ENCODE measurements around the gene OR8J3.
"Not testable (repeated sequence)": the region's sequence is repeated elsewhere in the genome, so short reads cannot be mapped to it uniquely, and the experiment has no call there.

Gene OR8J3, protein sequence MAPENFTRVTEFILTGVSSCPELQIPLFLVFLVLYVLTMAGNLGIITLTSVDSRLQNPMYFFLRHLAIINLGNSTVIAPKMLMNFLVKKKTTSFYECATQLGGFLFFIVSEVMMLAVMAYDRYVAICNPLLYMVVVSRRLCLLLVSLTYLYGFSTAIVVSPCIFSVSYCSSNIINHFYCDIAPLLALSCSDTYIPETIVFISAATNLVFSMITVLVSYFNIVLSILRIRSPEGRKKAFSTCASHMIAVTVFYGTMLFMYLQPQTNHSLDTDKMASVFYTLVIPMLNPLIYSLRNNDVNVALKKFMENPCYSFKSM

DNA sequence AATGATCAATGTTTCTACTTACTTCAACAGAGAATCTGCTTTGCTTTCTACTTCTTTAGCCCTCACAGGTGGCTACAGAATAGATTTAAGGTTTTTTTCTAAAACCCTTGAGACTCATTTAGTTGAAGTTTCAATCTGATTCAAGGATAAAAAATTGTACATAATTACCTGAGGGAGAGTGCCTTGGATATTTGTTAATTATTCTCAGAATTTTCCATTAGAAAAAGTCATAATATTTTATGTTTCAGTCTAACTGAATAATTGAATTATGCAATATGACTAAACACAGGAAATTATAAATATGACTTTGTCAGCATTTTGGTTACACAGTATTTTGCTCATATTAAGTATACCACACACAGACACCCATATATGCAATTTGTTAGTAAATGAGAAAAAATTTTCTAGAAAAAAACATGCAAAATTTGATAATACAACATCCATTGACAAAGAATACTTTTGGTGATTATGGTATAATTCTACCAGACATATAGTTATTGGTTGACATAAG is at the start of gene OR8J3:
OR8J3 (minus strand) TSS at position 51 of the 511 bp plus-strand sequence. CDS start 2,483 bp downstream, outside the sequence.
- DNase-seq (ENCODE audit: extremely low spot score, insufficient read length, low read depth), result no peak

DNA sequence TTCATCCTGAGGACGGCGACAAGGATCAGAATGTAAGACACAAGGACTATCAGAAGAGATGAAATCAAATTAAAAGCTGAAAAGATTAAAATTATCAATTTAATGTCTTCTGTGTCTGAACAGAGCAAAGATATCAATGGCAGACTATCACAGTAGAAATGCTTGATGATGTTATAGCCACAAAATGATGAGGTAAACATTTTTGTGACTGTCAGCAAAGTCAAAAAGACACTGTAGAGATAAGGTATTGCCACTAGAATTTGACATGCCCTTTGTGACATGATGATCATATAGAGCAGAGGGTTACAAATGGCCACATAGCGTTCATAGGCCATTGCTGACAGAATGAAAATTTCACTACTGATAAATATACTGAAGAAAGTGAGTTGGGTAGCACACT is 48.6 kb upstream of the OR8J3 start:
- DNase-seq (ENCODE audit: extremely low spot score, insufficient read length, low read depth) (no peak), FAIRE-seq (no peak)

More for the DNA sequence above, at the start of gene OR8J3:
- FAIRE-seq, result no peak

DNA sequence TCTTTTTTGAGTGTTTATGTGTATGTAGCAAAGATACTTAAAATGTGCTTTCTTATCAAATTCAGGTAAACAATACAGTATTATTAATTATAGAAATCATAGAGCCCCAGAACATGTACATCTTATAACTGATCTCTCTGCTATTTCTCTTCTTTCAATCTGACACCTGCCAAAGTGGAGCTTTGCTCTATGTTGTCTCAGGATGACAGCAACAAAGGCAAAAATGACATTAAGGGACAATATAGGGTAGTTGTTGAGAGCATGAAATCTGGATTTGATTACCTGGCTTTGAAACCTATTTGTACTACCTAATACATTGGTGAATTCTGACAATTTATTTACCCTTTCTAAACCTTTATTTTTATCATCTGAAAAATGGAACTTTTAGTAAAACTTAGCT is 43.5 kb upstream of the OR8J3 start:
- DNase-seq (ENCODE audit: extremely low spot score, insufficient read length, low read depth), result no peak
- no peak for FAIRE-seq

DNA sequence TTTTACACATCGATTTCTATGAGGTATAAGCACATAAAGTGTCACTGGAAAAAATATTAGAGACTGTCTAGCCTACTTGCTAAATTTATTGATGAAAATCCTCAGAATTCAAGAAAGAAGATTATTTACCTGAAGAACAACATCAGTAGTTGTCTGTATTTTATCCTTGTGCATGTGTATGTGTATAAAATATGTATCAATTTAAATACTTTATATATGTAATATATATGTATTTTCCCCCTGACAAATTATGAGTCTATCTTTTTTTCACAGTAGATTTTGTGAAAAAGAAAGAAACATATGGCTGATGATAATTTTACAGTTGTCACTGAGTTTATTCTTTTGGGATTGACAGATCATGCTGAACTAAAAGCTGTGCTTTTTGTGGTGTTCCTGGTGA is 36.3 kb upstream of the OR8J3 start, which contains the start of gene OR5J2:
OR5J2 (plus strand) TSS at position 301 of the 400 bp plus-strand sequence; CDS start at position 301, 0 bp downstream.
- DNase-seq (ENCODE audit: extremely low spot score, insufficient read length, low read depth) (no peak), FAIRE-seq (no peak)

DNA sequence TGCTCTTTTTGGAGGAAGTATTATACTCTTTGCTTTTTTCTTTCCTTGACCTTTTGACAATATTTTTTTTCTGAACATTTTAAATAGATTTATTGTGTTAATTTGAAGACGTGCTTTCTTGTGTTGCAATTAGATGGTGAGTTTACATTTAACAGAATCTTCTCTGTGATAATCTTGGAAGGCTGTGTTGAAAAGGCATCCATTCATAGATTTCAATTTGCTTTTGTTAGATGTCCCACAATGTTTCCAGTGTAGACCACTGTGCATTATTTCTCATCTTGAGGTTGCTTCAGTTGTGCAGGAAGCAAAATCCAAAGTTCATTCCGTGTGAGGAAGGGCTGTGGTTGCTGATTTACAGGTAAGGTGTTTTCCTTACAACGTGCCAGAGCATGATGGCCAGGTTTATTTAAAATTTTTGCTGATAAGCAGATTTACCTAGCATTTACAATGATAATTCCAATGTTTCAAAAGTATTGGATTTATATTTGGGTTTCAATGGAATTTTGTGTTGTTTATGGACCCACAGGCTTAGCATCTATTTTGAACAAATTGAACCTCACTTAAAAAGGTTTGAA is 32.3 kb upstream of the OR8J3 start:
- no peak for DNase-seq (ENCODE audit: extremely low spot score, insufficient read length, low read depth)

DNA sequence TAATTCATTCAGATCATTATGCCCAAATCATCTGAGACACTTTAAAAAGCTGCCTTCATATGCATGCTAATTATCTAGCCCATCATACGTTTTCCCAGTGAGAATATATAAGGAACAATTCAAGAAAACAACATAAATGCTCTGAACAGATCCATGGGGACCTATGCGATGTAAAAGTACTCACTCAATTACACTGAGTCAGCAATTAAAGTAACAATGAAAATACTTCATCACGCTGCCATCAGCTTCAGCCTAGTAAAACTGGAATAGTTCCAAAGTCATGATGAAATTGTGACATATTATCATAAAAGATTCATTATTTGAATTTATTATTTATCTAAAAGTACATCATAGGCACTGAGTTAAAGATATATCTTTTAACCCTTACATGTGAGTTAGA is 23.8 kb upstream of the OR8J3 start:
- DNase-seq (ENCODE audit: extremely low spot score, insufficient read length, low read depth) (no peak), FAIRE-seq (no peak)

More for the DNA sequence above, 32.3 kb upstream of the OR8J3 start:
- FAIRE-seq, result no peak

DNA sequence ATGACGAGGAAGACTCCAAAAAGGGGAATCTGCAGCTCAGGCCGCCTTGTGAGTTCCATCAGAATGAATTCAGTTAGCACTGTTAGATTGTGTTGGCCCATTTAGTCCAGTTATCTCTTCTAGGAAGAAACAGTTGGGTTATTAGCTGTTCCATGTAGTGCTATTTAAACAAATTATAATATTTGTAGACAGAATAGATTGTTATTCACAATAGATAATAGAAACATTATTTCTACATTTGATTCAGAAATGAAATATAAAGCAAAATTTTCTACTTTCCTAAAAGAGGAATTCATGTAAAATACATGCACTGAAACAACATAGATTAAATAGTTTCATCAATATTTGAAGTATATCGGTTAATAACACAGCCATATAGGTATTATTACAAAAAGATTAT is 20.2 kb upstream of the OR8J3 start, which contains the start of gene OR8K5:
OR8K5 (minus strand) TSS at position 101 of the 400 bp plus-strand sequence; CDS start at position 101, 0 bp downstream.
- no peak for FAIRE-seq

DNA sequence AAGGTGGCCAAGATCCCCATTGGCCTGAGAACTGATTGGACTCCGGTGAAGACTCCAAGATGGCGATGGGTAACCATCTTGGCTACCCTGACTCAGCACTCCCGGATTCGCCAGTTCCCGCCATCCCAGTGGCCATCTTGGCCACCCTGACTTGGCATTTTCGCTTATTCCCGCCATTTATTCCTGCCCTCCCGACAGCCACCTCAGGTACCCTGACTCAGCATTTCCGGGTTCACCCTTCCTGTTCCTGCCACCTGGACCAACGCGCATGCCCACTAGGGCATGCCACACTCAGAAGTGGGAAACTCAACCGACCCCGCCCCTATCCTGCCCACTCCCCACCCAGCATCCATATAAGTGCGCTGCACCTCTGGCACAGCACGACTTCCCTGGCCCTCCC is 12.3 kb upstream of the OR8J3 start:
- DNase-seq (ENCODE audit: extremely low spot score, insufficient read length, low read depth), result no peak

More for the DNA sequence above, 20.2 kb upstream of the OR8J3 start, which contains the start of gene OR8K5:
- no peak for DNase-seq (ENCODE audit: extremely low spot score, insufficient read length, low read depth)

DNA sequence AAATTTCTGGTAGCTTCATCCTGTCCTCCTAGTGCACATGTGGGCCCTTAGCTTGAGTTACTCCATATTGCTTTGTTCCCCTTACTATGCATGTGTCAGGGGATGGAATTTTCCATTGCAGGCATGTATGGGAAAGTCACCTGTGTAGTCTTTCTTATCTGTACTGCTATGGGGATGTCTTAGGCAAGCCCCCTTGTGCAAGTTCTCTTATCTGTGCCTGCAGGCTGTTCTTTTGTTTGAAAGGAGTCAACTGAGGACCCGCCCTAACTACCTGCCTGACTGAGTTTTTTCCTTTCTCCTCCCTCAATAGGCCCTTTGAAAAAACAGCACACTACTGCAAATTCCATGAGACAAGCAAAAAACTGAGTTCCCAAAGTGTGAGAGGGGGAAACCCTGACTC is 11.4 kb upstream of the OR8J3 start:
- FAIRE-seq, result no peak
- no peak for DNase-seq (ENCODE audit: extremely low spot score, insufficient read length, low read depth)

More for the DNA sequence above, 12.3 kb upstream of the OR8J3 start:
- FAIRE-seq, result no peak

DNA sequence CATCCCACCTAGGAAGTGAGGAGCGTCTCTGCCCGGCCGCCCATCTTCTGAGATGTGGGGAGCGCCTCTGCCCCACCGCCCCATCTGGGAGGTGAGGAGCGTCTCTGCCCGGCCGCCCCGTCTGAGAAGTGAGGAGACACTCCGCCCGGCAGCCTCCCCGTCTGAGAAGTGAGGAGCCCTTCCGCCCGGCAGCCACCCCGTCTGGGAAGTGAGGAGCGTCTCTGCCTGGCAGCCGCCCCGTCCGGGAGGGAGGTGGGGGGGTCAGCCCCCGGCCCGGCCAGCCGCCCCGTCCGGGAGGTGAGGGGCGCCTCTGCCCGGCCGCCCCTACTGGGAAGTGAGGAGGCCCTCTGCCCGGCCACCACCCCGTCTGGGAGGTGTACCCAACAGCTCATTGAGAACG is 3.7 kb upstream of the OR8J3 start:
- DNase-seq (ENCODE audit: extremely low spot score, insufficient read length, low read depth); FAIRE-seq: not testable (repeated sequence)

DNA sequence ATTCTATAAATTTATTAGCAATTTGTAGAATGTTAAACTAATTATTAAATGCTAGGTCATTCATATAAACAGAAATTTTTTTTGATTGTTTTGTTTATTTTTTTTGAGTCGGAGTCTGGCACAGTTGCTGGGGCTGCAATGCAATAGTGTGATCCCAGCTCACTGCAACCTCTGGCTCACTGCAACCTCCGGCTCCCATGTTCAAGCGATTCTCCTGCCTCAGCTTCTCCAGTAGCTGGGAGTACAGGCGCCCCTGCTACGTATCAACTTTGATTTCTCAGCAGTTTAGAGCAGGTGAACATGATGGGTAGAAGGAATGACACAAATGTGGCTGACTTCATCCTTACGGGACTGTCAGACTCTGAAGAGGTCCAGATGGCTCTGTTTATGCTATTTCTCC is 17.9 kb downstream of the OR8J3 start, which contains the start of gene OR8H3:
OR8H3 (plus strand) TSS at position 301 of the 400 bp plus-strand sequence; CDS start at position 301, 0 bp downstream.
- no peak for FAIRE-seq
- DNase-seq (ENCODE audit: extremely low spot score, insufficient read length, low read depth), result no peak

DNA sequence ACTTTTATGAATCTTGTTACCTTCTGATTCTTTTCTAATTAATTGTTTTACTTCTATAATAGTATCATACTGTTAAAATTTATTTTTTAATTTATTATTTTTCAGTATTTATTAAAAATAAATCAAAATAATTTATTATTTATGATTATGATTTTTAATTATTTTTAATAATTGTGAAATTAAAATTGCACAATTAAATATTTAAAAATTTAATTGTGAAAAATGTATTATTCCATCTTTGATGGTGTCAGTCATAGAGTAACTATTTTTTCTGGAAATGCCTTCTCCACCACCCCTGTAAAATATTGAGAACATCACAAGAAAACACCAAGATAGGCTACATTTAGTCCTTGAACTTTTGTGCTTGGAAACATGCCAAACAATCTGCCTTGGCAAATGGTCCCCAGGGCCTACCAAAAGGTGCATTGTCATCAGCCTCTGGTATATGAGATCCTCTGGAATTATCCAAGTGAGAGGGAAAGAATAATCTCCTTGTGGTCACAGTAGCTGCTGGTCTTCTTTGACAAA is 36.7 kb downstream of the OR8J3 start, which contains the start of gene OR8H2:
OR8H2 (plus strand) TSS at position 478 of the 528 bp plus-strand sequence. CDS start 1,356 bp downstream, outside the sequence.
- DNase-seq (ENCODE audit: extremely low spot score, insufficient read length, low read depth), result no peak
- no peak for FAIRE-seq

DNA sequence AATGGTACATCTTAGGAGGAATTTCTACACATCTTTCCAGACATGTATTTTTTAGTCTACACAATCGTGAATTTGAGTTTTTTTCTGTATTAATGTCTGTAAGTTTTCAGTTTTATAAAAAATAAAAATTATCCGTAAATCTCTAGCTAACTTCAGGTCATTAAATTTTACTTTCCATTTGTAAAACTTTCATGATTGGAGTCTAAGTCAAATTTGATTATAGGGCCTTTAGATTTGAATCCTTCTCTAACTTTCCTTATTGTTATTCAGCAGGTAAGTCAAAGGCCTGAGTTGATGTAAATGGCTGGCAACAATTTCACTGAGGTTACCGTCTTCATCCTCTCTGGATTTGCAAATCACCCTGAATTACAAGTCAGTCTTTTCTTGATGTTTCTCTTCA is 47.0 kb downstream of the OR8J3 start, which contains the start of gene OR8I2:
OR8I2 (plus strand) TSS at position 301 of the 400 bp plus-strand sequence; CDS start at position 301, 0 bp downstream.
- no peak for DNase-seq (ENCODE audit: extremely low spot score, insufficient read length, low read depth)

DNA sequence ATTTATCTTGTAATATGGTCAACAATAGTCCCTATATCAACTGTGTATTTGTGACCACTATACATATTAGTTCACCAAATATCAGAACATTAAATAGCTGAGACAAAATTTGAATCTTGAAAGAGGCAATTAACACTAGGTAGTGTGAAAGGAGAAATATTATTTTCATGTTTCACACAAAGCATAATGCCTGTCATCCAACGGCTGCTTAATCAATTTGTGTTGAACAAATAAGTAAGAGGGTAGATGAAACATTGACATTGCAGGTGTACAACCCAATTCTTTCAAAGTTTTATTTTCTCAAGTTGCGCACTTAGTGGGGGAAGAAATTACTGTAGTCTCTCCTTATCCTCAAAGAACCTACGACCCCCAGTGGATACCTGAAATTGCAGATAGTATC is 50.3 kb downstream of the OR8J3 start:
- FAIRE-seq, result no peak

More for the DNA sequence above, 47.0 kb downstream of the OR8J3 start, which contains the start of gene OR8I2:
- FAIRE-seq, result no peak

More for the DNA sequence above, 50.3 kb downstream of the OR8J3 start:
- no peak for DNase-seq (ENCODE audit: extremely low spot score, insufficient read length, low read depth)

Data from GM18507 (cell line).